HG03442 (cell line): ENCODE measurements around the gene HOXA2.

Experiments used
- ATAC-seq: cut with Tn5 transposase; IDR thresholded peaks from one replicate; pipeline ENCODE4 v1.9.1; 2021; ENCODE audit warnings: mild to moderate bottlenecking, moderate library complexity; ENCODE audit not compliant: unreplicated experiment

HOXA2 gene

GRCh38 chr7:27100694-27101170 lies 1.8 kb downstream of the HOXA2 start:
- no peak for ATAC-seq

- ATAC-seq: no peak
Observed at GRCh38 chr7:27099453-27100370, 2.8 kb downstream of the HOXA2 start.

- ATAC-seq: no peak
Observed at GRCh38 chr7:27098578-27099451, 3.7 kb downstream of the HOXA2 start.

- no peak for ATAC-seq
Observed at GRCh38 chr7:27097686-27098577, 4.6 kb downstream of the HOXA2 start.

GRCh38 chr7:27096768-27097514 lies 5.5 kb downstream of the HOXA2 start:
- ATAC-seq: no peak

GRCh38 chr7:27095897-27096767 lies 6.4 kb downstream of the HOXA2 start, which contains the start of gene HOXA1:
Gene HOXA1 (minus strand): TSS chr7:27096000. CDS start chr7:27095912, 88 bp downstream.
- peak; percentile 82 for ATAC-seq

- no peak for ATAC-seq
Observed at GRCh38 chr7:27095050-27095896, 7.2 kb downstream of the HOXA2 start.

- no peak for ATAC-seq
Observed at GRCh38 chr7:27094304-27095049, 8.0 kb downstream of the HOXA2 start.

GRCh38 chr7:27093184-27093895 lies 9.1 kb downstream of the HOXA2 start:
- no peak for ATAC-seq

GRCh38 chr7:27092819-27093110 lies 9.7 kb downstream of the HOXA2 start:
- ATAC-seq: no peak

GRCh38 chr7:27091941-27092818 lies 10.3 kb downstream of the HOXA2 start:
- ATAC-seq: no peak

GRCh38 chr7:27091105-27091504 lies 11.4 kb downstream of the HOXA2 start:
- no peak for ATAC-seq

GRCh38 chr7:27088002-27088922 lies 14.2 kb downstream of the HOXA2 start:
- ATAC-seq: no peak

- ATAC-seq: no peak
Observed at GRCh38 chr7:27083646-27084045, 18.8 kb downstream of the HOXA2 start.

GRCh38 chr7:27082171-27082570 lies 20.3 kb downstream of the HOXA2 start:
- no peak for ATAC-seq
